Ramos (cell line): ENCODE results near the gene TLR2.

Experiments
- in situ Hi-C: fragments of 300-500 bp; cut with MboI; formaldehyde crosslinking; loops from one replicate; pipeline ENCODE4 v1.14.3; 2022; ENCODE audit warnings: low sequenced_read_pairs; ENCODE audit not compliant: unreplicated experiment

TLR2 gene

GRCh38 chr4:153684182-153684970, at the start of gene TLR2:
Gene TLR2, plus strand, starts transcription at chr4:153684280. Its CDS starts 18,628 bp downstream, at chr4:153702908.
- in situ Hi-C loops = no loop called here

- in situ Hi-C loops = loop anchor here (10.0 kb wide), 1 partner anchor 480 kb away; no protein-coding TSS in a partner anchor
These were observed 49.2 kb upstream of the TLR2 start for GRCh38 chr4:153634738-153635353.

- in situ Hi-C loops = loop anchor here (10.0 kb wide), 1 partner anchor 481 kb away; no protein-coding TSS in a partner anchor
These were observed 48.2 kb upstream of the TLR2 start for GRCh38 chr4:153635846-153636245.

- in situ Hi-C loops = loop anchor here (10.0 kb wide), 1 partner anchor 482 kb away; no protein-coding TSS in a partner anchor
These were observed 46.9 kb upstream of the TLR2 start for GRCh38 chr4:153637201-153637600.

- in situ Hi-C loops = loop anchor here (10.0 kb wide), 1 partner anchor 483 kb away; no protein-coding TSS in a partner anchor
These were observed 46.1 kb upstream of the TLR2 start for GRCh38 chr4:153638011-153638410.

GRCh38 chr4:153638999-153639398, 45.1 kb upstream of the TLR2 start:
- in situ Hi-C loops = loop anchor here (10.0 kb wide), 1 partner anchor 484 kb away; no protein-coding TSS in a partner anchor

- in situ Hi-C loops = loop anchor here (10.0 kb wide), 1 partner anchor 485 kb away; no protein-coding TSS in a partner anchor
These were observed 44.0 kb upstream of the TLR2 start for GRCh38 chr4:153639833-153640802.

GRCh38 chr4:153641532-153641931, 42.5 kb upstream of the TLR2 start:
- in situ Hi-C loops = no loop called here

GRCh38 chr4:153643406-153644383, 40.4 kb upstream of the TLR2 start:
- in situ Hi-C loops = no loop called here

- in situ Hi-C loops = no loop called here
These were observed 38.9 kb upstream of the TLR2 start for GRCh38 chr4:153645183-153645582.

- in situ Hi-C loops = no loop called here
These were observed 37.8 kb upstream of the TLR2 start for GRCh38 chr4:153646261-153646660.

- in situ Hi-C loops = no loop called here
These were observed 37.1 kb upstream of the TLR2 start for GRCh38 chr4:153646978-153647377.

- in situ Hi-C loops = no loop called here
These were observed 36.1 kb upstream of the TLR2 start for GRCh38 chr4:153647975-153648374.

GRCh38 chr4:153649572-153649991, 34.5 kb upstream of the TLR2 start:
- in situ Hi-C loops = no loop called here

- in situ Hi-C loops = no loop called here
These were observed 33.0 kb upstream of the TLR2 start for GRCh38 chr4:153651116-153651515.

- in situ Hi-C loops = no loop called here
These were observed 32.5 kb upstream of the TLR2 start for GRCh38 chr4:153651587-153651986.

GRCh38 chr4:153652051-153652784, 31.9 kb upstream of the TLR2 start:
- in situ Hi-C loops = no loop called here

- in situ Hi-C loops = no loop called here
These were observed 29.0 kb upstream of the TLR2 start for GRCh38 chr4:153655002-153655541.
